ENCODE data around the gene PGM5. TPM values are rescaled to one million over a fixed set of nuclear protein-coding genes. Genes with fewer than 3 reads are reported as not detected.

The PGM5 gene
- total RNA-seq, 1 donor from 2014 or later = 94.5 TPM

GRCh38 chr9:68437785-68438184 lies 81.4 kb downstream of the PGM5 start:
- DNase-seq = peak; percentile 49

- peak; percentile 13 for DNase-seq
Measured at GRCh38 chr9:68443624-68444023, 87.2 kb downstream of the PGM5 start.

GRCh38 chr9:68446836-68447235 lies 90.4 kb downstream of the PGM5 start:
- peak; percentile 8 for DNase-seq

GRCh38 chr9:68447611-68448010 lies 91.2 kb downstream of the PGM5 start:
- no peak for DNase-seq

GRCh38 chr9:68454579-68455334 lies 98.3 kb downstream of the PGM5 start:
- DNase-seq = no peak

- no peak for DNase-seq
Measured at GRCh38 chr9:68455451-68455850, 99.0 kb downstream of the PGM5 start.

GRCh38 chr9:68457803-68458202 lies 101.4 kb downstream of the PGM5 start:
- DNase-seq = peak; percentile 48

- peak; percentile 56 for DNase-seq
Measured at GRCh38 chr9:68458918-68459317, 102.5 kb downstream of the PGM5 start.

- peak; percentile 27 for DNase-seq
Measured at GRCh38 chr9:68462105-68462775, 105.8 kb downstream of the PGM5 start.

GRCh38 chr9:68470067-68470466 lies 113.7 kb downstream of the PGM5 start:
- no peak for DNase-seq

GRCh38 chr9:68470634-68471033 lies 114.2 kb downstream of the PGM5 start:
- no peak for DNase-seq

GRCh38 chr9:68472119-68472518 lies 115.7 kb downstream of the PGM5 start:
- no peak for DNase-seq

- DNase-seq = no peak
Measured at GRCh38 chr9:68473790-68474189, 117.4 kb downstream of the PGM5 start.

GRCh38 chr9:68476422-68476821 lies 120.0 kb downstream of the PGM5 start:
- no peak for DNase-seq

GRCh38 chr9:68476847-68477246 lies 120.4 kb downstream of the PGM5 start:
- peak; percentile 45 for DNase-seq

GRCh38 chr9:68480807-68481206 lies 124.4 kb downstream of the PGM5 start:
- DNase-seq = no peak

- DNase-seq = no peak
Measured at GRCh38 chr9:68482548-68482947, 126.1 kb downstream of the PGM5 start.

GRCh38 chr9:68488126-68488525 lies 131.7 kb downstream of the PGM5 start:
- DNase-seq = no peak

GRCh38 chr9:68489646-68490045 lies 133.2 kb downstream of the PGM5 start:
- no peak for DNase-seq

- peak; percentile 55 for DNase-seq
Measured at GRCh38 chr9:68492806-68493205, 136.4 kb downstream of the PGM5 start.

GRCh38 chr9:68493541-68493940 lies 137.1 kb downstream of the PGM5 start:
- DNase-seq = no peak

GRCh38 chr9:68493958-68494577 lies 137.7 kb downstream of the PGM5 start:
- DNase-seq = no peak

- DNase-seq = peak; percentile 45
Measured at GRCh38 chr9:68495247-68495646, 138.8 kb downstream of the PGM5 start.

All from tongue (tissue), 2 donors.